ENCODE results near the gene RPRD1A.
"Not testable (repeated sequence)": the region's sequence is repeated elsewhere in the genome, so short reads cannot be mapped to it uniquely, and the experiment has no call there.

RPRD1A gene, protein sequence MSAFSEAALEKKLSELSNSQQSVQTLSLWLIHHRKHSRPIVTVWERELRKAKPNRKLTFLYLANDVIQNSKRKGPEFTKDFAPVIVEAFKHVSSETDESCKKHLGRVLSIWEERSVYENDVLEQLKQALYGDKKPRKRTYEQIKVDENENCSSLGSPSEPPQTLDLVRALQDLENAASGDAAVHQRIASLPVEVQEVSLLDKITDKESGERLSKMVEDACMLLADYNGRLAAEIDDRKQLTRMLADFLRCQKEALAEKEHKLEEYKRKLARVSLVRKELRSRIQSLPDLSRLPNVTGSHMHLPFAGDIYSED

GRCh38 chr18:36067055-36067957 lies at the start of gene RPRD1A:
RPRD1A (minus strand) TSS chr18:36067559; CDS start chr18:36067404, 155 bp downstream.
- peak; percentile 96 to 98 for DNase-seq (ENCODE audit: low read depth in 2 of 2)

GRCh38 chr18:36116771-36117170 lies 49.4 kb upstream of the RPRD1A start:
- not testable (repeated sequence) for DNase-seq (ENCODE audit: low read depth in 2 of 2)

- no peak for DNase-seq (ENCODE audit: low read depth in 2 of 2)
These were observed 47.4 kb upstream of the RPRD1A start for GRCh38 chr18:36114738-36115137.

DNA sequence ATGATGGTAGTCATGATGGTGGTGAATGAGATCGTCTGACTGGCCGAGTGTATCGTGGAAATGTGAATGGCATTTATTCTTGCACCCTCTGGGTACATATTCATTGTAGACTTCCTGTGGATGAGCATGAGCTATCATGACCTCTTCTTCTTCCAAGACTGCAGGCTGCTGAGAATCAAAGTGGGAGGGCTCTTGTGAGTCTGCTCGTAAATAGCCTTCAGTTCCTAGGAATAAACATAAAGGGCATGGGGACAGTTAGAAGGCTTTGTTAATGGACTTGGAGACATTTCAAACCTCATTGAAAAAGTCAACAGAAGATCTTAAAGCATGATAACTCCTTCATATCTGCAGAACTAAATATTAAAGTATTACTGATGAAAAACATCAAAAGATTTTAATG lies 46.9 kb upstream of the RPRD1A start:
- DNase-seq (ENCODE audit: low read depth in 2 of 2) = no peak

GRCh38 chr18:36112302-36112701 lies 44.9 kb upstream of the RPRD1A start:
- no peak for DNase-seq (ENCODE audit: low read depth in 2 of 2)

DNA sequence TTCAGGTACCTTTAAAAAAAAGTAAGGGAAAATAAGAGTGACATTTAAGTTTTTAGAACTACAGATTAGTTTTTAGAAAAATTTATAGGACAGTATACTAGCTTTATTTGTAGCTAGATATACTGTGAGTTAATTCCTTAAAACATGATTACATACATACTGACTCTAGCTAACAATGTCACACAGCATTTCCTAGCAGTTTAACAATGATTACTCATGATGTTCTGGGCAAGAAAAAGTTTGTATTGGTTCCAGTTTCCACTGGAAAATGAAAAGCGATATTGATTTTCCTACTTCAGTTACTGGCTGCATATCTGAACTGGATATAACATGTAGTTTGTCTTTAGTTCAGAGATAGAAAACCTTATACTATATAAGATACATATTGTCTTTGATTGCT lies 42.4 kb upstream of the RPRD1A start:
- DNase-seq (ENCODE audit: low read depth in 2 of 2) = no peak

DNA sequence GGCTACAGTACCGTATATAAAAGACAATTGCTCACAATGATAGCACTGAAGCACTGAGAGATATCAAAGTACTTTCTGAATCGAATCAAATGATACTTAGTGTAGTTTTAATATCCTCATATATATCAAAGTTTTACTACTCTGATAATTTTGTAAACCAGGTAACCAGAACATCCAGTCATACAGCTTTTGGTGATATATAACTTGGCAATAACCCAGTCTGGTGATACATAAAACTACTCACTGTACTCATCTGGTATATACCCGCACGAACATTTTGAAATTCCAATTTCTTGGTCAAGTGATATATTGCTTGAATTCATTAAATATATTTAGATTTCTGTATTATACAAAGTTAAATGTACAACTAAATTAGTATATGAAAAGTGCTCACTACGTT lies 41.2 kb upstream of the RPRD1A start:
- no peak for DNase-seq (ENCODE audit: low read depth in 2 of 2)

- no peak for DNase-seq (ENCODE audit: low read depth in 2 of 2)
These were observed 40.8 kb upstream of the RPRD1A start for GRCh38 chr18:36108196-36108595.

- DNase-seq (ENCODE audit: low read depth in 2 of 2) = no peak
These were observed 40.1 kb upstream of the RPRD1A start for GRCh38 chr18:36107477-36107876.

GRCh38 chr18:36104749-36105148 lies 37.4 kb upstream of the RPRD1A start:
- DNase-seq (ENCODE audit: low read depth in 2 of 2) = no peak

GRCh38 chr18:36101943-36102342 lies 34.6 kb upstream of the RPRD1A start:
- DNase-seq (ENCODE audit: low read depth in 2 of 2) = no peak

- no peak for DNase-seq (ENCODE audit: low read depth in 2 of 2)
These were observed 32.0 kb upstream of the RPRD1A start for GRCh38 chr18:36099311-36099710.

DNA sequence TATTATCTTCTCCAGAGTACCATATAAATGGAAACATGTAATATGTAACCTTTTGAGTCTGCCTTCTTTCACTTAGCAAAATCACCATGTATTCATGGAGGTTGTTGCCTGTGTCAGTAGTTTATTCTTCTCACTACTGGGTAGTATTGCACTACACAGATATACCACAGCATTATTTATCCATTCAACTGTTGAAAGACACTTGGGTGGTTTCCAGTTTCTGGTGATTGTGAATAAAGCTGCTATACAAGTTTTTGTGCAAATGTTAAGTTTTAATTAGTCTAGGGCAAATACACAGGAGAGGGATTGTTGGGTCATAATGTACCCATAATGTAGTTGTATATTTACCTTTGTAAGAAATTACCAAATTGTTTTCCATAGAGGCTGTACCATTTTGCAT lies 29.6 kb upstream of the RPRD1A start:
- no peak for DNase-seq (ENCODE audit: low read depth in 2 of 2)

DNA sequence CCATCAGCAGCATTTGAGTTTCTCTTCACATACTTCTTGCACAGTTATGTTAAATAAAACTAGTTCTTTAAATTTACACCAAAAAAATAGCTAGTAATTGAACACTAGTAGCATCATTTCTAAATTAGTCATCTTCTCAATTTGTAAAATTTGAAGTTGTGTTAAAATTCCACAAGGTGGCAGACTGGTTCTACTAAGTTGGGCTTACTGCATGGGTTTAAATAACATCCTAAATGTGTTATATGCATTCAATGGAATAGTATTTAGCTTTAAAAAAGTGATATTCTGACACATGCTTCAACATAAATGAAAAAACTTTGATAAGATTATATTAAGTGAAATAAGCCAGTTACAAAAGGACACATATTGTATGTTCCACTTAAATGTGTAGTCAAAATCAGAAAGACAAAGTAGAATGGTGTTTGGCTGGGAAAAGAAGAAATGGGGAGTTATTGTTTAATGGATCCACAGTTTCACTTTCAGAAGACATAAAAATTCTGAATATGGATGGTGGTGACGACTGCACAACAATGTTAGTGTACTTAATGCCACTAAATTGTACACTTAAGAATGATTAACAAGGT lies 28.7 kb upstream of the RPRD1A start:
- DNase-seq (ENCODE audit: low read depth in 2 of 2) = no peak

GRCh38 chr18:36094431-36094830 lies 27.1 kb upstream of the RPRD1A start:
- DNase-seq (ENCODE audit: low read depth in 2 of 2) = no peak

DNA sequence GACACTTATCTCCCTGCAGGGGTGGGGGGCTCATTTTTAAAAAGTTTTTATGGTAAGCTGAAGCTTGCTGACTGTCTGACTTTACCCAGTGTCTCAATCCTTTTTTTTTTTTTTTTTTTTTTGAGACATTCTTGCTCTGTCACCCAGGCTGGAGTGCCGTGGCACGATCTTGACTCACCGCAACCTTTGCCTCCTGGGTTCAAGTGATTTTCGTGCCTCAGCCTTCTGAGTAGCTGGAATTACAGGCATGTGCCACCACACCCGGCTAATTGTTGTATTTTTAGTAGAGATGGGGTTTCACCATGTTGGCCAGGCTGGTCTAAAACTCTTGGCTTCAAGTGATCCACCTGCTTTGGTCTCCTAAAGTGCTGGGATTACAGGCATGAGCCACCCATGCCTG lies 24.8 kb upstream of the RPRD1A start:
- not testable (repeated sequence) for DNase-seq (ENCODE audit: low read depth in 2 of 2)

- DNase-seq (ENCODE audit: low read depth in 2 of 2) = no peak
These were observed 21.6 kb upstream of the RPRD1A start for GRCh38 chr18:36089001-36089400.

DNA sequence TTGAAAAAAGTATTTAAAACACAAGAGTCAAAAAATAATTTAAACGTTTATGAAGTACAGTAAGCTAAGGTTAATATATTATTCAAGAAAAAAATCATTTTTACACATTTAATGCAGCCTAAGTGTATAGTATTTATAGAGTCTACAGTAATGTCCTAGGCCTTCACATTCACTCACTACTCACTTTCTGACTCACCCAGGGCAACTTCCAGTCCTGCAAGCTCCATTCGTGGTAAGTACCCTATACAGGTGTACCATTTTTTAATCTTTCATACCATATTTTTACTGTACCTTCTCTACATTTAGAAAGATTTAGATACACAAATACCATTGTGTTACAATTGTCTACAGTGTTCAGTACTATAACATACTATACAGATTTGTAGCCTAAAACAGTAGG lies 20.9 kb upstream of the RPRD1A start:
- no peak for DNase-seq (ENCODE audit: low read depth in 2 of 2)

GRCh38 chr18:36086186-36086585 lies 18.8 kb upstream of the RPRD1A start:
- DNase-seq (ENCODE audit: low read depth in 2 of 2) = no peak

GRCh38 chr18:36085195-36085594 lies 17.8 kb upstream of the RPRD1A start:
- DNase-seq (ENCODE audit: low read depth in 2 of 2) = no peak

- DNase-seq (ENCODE audit: low read depth in 2 of 2) = no peak
These were observed 16.4 kb upstream of the RPRD1A start for GRCh38 chr18:36083729-36084128.

DNA sequence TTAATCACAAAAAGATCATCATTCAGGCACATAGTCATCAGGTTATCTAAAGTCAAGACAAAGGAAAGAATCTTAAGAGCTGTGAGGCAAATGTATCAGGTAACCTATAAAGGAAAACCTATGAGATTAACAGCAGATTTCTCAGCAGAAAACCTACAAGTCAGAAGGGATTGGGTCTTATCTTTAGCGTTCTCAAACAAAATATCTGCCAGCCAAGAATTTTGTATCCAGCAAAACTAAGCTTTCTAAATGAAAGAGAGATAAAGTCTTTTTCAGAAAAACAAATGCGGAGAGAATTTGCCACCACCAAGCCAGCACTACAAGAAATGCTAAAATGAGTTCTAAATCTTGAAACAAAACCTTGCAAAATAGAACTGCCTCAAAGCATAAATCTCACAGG lies 13.8 kb upstream of the RPRD1A start:
- not testable (repeated sequence) for DNase-seq (ENCODE audit: low read depth in 2 of 2)

Measured in stimulated activated CD8-positive, alpha-beta memory T cell treated with anti-CD3 and anti-CD28 coated beads, Interleukin-15, amount 100 ng/mL, for 48 hours (primary cell).